GM18907 (cell line): ENCODE data around the gene DIPK1B.
A peak's percentile ranks its signal among the peaks of the same experiment; 100 is the strongest.
"Not testable (repeated sequence)": the region's sequence is repeated elsewhere in the genome, so short reads cannot be mapped to it uniquely, and the experiment has no call there.

Experiments
- ATAC-seq: cut with Tn5 transposase; IDR thresholded peaks from one replicate; pipeline ENCODE4 v1.9.1; 2021; ENCODE audit warnings: mild to moderate bottlenecking, moderate library complexity; ENCODE audit not compliant: unreplicated experiment

Gene DIPK1B

DNA sequence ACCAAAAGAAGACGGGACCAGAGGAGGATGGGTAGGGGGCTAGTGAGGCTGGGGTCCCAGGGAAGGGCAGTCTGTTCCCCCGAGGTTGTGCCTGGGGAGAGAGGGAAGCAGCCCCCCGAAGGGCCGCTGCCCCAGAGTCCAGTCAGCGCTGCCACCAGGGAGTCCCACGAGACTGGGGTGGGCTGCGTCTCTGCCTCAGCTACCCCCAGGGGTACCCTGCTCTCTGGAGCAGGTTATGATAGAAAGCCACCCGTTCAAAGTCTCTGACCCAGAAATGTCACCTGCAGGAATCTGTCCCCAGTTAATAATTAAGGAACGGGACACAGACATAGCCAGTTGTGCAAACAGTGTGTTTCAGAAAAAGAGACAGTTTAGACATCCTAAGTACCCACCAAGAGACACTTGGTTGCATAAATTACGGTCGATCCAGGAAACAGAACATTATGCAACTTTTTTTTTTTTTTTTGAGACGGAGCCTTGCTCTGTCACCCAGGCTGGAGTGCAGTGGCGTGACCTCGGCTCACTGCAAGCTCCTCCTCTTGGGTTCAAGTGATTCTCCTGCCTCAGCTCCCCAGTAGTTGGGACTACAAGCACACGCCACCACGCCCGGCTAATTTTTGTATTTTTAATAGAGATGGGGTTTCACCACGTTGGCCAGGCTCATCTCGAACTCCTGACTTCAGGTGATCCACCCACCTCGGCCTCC lies 14.4 kb upstream of the DIPK1B start:
- no peak for ATAC-seq

DNA sequence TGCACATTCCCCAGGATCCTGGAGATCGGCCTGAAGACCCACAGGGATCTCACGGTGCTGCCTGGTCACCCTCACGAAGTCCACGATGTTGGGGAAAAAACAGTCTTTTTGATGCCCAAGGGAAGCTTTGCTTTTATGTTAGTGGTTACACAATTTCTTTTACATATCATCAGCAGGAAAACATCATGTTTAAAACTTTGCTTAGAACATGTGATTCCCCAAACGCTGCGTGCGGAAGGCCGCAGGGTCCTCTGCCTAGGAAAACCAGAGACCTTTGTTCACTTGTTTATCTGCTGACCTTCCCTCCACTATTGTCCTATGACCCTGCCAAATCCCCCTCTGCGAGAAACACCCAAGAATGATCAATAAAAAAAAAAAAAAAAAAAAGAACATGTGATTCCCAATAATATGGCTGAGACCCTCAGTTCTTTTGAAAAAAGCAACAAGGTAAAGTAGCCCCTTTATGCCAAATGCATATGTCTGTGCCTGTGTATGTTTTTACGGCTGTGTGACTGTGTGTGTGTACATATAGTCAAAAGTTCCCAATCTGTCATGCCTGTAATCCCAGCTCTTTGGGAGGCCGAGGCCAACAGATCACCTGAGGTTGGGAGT lies 13.6 kb upstream of the DIPK1B start:
- ATAC-seq: no peak

DNA sequence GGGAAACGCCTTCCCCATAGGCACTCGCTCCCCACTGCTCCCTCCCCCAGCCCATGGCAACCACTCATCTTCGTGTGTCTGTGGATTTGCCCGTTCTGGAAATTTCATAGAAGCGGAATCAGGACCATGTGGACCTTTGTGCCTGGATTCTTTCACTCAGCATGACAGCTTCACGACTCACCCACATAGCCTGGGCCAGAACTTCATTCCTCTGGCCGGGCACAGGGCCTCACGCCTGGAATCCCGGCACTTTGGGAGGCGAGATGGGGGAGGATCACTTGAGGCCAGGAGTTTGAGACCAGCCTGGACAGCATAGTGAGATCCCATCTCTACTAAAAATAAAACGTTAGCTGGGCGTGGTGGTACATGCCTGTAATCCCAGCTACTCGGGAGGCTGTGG lies 12.1 kb upstream of the DIPK1B start:
- ATAC-seq: no peak

DNA sequence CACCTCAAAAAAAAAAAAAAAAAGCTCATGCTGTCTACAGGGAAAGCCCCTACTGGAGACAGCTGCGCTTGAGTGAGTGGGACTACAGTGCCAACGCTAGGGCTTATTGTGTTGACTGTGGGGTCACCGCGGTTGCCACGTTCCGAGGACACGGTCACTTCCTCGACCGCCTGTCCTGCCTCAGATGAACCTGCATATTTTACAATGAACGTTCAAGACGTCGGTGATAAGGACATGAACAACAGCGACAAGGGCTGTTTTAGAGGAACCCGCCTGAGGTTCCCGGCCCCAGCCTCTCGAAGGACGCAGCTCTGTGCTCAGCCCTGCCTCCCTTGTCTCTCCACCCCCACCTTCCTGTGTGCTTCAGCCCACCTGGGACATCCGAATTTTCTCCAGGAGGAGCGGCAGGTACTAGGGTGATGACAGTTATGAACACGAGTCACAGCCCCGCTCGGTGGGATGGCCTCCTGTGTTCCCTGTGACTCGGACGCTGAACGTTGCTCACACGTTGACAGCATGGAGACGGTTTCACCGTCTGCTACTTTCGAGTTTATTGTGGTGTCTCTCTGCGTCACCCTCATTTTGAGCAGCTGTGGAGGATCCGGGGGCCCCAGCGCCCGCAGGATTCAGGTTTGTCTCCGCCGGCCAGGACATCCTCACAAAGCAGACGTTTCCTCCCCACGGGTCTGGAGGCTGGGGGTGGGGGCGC lies 11.3 kb upstream of the DIPK1B start:
- peak; percentile 63 for ATAC-seq

DNA sequence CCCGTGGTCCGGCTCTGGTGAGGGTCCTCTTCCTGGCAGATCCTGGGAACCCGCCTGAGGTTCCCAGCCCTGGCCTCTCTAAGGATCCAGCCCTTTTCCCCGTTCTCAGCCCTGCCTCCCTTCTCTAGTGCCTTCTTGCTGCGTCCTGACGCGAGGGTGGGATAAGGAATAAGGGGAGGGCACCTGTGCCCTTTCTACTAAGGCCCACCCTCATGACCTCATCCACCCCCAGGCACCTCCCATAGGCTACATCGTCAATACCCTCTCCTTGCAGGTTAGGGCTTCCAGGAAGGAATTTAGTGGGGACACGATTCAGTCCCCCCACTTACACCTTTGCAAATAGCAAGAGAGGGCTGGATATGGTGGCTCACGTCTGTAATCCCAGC lies 10.7 kb upstream of the DIPK1B start:
- no peak for ATAC-seq

DNA sequence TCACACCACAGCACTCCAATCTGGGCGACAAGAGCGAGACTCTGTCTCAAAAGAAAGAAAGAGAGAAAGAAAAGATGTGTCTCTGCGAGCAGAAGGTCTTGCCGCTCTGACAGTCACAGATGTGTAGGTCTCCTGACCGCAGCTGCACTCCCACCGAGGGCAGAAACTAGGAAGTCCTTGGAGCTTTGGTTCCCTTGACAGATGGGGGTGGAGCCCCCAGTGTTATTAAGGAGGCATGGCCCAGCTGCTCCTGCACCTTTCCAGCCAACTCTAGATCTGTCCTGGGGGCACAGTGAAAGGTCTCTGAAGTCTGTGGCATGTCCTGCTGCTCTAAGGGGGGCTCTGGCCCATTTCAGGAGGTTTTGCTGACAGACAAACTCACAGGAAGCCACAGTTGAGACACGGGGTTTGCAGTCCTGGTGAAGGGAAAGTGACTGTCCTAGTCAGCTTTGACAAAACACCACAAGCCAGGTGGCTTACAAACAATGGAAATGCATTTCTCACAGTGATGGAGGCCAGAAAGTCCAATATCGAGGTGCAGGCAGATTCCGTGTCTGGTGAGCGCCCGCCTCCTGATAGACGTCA lies 9.0 kb upstream of the DIPK1B start:
- no peak for ATAC-seq

GRCh38 chr9:136704741-136705140 lies 7.6 kb upstream of the DIPK1B start:
- not testable (repeated sequence) for ATAC-seq

DNA sequence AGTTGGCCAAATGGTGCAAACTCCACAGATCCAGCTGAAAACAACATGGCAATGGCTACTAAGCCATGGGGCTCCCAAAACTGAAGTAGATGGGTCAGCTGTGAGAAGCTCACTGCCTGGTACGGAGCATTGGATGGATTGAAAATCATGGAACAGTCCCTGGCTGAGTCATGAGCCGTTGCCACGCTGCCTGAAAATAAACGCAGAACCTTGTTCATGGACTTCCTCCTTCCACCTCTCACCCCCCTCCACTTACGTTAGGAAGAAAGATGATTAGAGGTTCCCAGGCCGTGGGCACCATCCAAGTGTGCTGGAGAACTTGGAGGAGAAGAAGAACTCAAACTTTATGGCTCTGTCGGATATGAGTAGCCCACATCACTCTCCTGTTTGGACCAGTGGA lies 6.8 kb upstream of the DIPK1B start:
- ATAC-seq: no peak

DNA sequence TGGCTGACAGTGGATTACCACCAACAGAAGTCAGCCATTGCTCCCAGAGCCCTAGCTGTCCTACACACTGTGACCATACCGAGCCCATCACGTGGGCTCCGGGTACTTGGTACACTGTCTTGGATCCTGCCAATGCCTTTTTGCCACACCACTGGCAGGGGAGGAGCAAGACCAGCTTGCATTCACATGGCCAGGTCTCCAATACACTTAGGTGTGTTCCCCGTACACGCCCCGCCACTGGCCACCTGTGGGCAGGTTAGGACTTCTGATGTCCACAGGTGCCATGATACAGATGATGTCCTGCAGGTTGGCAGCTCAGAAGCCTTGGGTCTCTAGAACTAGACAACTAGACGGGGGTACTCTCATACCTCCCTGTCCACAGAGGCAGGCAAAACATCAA lies 5.4 kb upstream of the DIPK1B start:
- ATAC-seq: no peak

GRCh38 chr9:136707849-136708517 lies 4.4 kb upstream of the DIPK1B start:
- ATAC-seq: no peak

DNA sequence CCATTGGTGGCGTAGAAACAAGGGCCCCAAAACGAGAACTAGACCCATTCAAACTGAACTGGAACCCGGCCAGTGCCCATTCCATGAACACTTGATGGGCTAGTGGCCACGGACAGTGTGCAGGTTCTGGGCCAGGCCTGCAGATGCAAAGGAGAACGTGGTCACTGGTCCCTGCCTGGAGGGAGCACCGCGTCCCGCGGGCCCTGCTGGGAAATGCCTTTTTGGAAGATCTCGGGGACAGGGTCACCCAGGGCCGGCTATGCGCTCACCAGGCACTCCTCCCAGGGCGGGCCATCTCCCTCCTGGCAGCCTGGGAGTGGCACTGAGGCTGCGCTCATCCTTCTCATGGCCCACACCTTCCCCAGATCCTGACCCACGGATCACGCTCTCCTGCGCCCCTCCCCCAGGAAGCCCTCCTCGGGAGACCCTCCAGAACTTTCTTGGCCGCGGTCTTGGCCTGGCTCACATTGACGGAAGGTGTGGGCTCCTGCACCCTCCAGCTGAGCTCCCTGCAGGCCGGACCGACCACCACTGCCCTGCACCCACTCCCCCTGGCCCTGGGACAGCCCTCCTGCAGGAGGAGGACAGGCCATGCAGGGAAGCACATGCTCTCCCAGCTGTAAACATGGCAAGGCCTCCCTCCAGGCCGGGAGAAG lies 2.8 kb upstream of the DIPK1B start:
- no peak for ATAC-seq

DNA sequence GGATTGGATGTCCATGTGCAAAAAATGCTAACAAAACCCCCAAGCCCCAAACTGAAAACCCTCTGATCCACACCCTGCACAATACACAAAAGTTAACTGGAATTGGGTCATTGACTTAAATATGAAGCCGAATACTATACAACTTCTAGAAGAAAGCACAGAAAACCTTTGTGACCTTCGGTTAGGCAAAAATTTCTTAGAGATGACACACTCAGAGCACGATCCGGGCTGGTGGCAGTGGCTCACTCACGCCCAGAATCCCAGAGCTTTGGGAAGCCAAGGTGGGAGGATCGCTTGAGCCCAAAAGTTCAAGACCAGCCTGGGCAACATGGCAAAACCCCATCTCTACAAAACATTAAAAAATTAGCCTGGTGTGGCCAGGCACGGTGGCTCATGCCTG lies 1.8 kb upstream of the DIPK1B start:
- ATAC-seq: no peak

DNA sequence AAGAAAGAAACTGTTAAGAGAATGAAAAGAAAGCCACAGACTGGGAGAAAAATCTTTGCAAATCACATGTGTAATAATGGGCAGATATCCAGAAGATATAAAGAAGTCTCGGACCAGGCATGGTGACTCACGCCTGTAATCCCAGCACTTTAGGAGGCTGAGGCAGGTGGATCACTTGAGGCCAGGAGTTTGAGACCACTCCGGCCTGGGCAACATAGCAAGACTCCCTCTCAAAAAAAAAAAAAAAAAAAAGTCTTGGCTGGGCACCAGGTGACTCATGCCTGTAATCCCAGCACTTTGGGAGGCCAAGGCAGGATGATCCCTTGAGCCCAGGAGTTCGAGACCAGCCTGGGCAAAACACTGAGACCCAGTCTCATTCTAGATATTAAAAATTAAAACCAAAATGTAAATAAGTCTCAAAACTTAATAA lies 1.1 kb upstream of the DIPK1B start:
- not testable (repeated sequence) for ATAC-seq

GRCh38 chr9:136712690-136713544 lies 545 bp downstream of the DIPK1B start:
- no peak for ATAC-seq

GRCh38 chr9:136713550-136713949 lies 1.2 kb downstream of the DIPK1B start:
- ATAC-seq: no peak

DNA sequence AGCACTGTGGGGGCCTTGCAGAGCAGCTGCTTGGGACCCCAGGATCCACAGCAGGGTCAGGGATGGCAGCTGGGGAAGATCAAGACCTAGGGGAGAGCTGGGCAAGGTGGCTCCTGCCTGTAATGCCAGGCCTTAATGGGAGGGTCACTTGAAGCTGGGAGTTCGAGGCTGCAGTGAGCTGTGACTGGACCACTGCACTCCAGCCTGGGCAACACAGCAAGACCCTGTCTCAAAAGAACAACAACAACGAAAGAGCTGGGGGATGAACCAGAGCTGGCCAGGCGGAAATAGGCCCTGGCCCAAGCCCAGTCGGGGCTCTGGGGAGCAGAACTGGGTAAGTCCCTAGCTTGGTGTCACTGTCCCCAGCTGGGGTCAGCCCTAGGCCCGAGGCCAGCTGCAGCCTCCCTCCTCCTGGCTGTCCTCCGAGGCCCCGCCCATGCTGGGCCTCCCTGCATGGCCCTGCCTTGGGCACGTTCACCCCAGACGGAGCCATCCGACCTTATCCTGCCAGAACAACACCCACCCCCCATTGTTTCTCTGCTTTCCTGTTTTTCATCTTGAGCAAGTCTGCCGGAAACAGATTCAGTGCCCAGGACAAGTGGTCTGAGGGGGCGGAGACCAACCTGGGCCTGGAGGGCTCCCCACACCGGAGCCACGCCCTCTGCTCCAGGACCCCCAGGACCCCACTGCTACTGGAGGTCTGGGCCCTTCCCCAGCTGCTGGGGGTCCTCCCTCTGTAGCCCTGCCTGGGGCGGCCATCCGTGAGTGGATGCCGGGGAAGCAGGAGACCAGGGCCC lies 1.9 kb downstream of the DIPK1B start:
- ATAC-seq: no peak

GRCh38 chr9:136714893-136715274 lies 2.5 kb downstream of the DIPK1B start:
- no peak for ATAC-seq

DNA sequence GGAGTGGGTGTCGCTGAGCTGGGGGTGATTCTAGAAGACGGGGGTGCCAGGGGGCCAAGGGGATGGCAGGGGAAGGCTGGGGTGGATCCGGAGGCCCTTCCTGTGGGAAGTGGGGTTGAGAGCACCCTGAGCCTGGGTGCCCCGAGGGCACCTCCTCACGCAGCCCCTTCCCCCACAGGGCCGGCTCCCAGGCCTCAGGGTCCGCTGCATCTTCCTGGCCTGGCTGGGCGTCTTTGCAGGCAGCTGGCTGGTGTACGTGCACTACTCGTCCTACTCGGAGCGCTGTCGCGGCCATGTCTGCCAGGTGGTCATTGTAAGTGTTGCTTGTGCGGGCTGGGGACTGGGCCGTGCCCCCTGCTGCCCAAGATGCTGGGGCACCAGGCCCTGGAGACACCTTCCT lies 5.0 kb downstream of the DIPK1B start:
- no peak for ATAC-seq
